NCI-H82 (cell line): ENCODE data around the gene SLC25A22.

Experiments used
- DNase-seq: peaks from one replicate; lab custom pipeline; 2025; lab: John Stamatoyannopoulos, UW

The SLC25A22 gene

GRCh38 chr11:833849-834311 lies 35.8 kb upstream of the SLC25A22 start:
- DNase-seq: peak; percentile 45

DNA sequence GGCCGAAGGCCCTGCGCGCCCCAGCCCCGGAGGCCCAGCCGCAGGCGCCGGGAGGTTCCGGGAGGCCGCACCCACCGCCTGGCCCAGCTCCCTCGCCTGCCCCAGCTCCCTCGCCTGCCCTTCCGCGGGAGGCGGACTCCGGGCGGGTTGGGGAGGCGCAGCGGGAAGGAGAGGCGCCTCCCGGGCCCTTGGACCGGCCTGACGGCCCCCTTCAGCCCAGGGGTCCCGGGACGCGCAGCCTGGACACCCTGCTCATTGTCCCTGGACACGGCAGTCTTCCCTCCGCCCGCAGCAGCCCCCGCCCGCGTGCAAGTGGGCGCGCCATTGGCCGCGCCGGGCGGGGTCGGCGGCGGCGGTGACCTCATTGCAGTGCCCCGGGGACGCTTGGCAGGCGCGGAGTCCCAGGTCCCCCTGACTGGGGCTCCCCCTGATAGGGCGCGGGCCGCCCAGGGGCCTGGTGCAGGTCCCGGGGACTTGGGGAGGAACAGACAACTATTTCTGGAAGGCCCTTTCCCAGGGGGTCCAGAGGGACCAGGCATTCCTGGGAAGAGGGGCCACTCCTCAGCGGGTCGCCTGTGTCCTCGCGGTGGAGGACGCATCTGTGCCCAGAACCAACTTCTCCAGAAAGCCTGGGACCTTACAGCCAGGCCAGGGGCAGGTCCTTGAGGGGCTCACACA lies 35.2 kb upstream of the SLC25A22 start:
- peak; percentile 48 for DNase-seq

DNA sequence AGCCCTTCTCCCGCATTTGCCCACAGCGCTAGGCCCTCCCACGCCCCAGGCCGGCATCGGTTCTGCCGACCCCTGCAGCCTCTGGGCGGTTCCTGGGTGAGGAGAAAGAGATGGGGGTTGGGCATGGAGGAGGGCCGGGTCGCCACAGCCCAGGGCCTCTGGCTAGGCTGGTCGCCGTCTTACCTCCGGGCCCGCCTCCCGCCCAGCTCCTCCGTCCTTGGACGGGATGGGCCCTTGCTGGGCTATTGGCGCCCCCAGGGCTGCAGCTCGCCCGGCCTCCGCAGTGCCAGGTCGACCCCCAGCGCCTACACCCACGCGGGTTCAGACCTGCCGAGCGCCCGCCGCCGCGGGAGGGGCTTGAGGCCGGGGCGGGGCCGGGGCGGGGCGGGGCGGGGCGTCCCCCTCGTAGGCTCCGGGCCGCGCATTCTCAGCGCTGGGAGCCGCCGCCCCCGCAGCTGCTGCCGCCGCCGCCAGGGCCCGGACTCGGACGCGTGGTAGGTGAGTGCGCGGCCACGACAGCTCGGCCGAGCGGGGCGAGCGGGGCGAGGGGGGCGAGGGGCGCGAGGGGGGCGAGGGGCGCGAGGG lies 34.5 kb upstream of the SLC25A22 start, which contains the start of gene CD151:
Gene CD151 (plus strand): TSS at position 424 of the 585 bp plus-strand sequence. CDS start 3,118 bp downstream, outside the sequence.
- peak; percentile 76 for DNase-seq

DNA sequence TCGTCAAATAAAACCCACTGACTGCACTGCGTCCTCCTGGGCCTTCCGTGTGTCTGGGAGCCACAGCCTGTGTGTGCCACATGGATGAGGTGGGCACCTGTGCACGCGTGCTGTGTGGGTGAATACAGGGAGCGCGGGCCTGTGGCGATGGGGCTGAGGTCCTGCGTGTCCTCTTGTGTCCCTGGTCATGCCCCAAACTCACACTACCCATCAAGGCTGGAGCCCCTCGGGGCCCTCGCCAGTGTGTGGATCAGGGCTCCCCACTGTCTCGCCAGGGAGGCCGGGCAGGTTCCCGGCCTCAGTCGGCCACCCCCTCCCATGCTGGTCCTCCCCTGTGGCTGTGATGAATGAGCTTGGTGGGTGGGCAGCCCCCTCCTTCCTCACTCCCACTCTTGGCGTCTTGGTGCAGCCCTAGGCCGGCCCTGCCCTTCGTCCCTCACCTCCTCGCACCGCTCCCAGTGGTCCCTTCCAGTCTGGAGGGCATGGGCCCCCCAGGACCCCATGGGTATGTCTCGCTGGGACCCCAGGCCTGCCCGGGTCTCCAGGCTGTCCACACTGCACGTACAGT lies 34.0 kb upstream of the SLC25A22 start:
- no peak for DNase-seq

- DNase-seq: peak; percentile 43
Measured at GRCh38 chr11:831118-831864, 33.2 kb upstream of the SLC25A22 start.

DNA sequence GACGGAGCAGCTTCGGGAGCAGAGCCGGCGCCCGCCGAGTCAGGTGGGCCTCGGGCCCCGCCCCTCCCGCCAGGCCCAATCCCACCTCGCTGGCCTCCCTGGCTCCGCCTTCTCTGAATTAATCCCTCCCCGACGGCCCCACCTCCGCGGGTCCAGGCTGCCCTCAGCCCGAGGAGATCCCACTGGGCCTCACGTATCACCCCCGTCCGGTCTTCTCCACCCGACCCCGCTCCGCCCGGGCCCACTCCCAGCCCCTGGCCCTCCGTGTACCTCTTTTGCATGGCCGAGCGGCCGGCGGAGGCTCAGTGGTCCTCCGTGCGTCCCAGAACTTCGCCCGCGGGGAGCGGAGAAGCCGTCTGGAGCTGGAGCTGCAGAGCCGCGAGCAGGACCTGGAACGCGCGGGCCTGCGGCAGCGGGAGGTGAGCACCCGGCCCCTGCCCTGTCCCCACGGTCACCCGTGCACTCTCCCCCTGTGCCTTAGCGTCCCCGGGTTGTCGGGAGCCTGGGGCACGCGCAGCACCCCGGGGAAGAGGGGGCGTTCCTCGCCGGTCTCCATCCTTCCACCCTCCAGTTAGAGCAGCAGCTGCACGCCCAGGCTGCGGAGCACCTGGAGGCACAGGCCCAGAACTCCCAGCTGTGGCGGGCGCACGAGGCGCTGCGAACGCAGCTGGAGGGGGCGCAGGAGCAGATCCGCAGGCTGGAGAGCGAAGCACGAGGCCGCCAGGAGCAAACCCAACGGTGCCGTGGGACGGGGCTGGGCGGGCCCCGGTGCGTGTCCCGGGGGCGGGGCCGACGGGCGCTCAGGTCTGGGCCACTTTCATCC lies 32.4 kb upstream of the SLC25A22 start:
- DNase-seq: peak; percentile 94

- no peak for DNase-seq
Measured at GRCh38 chr11:829847-830294, 31.8 kb upstream of the SLC25A22 start.

- no peak for DNase-seq
Measured at GRCh38 chr11:829176-829846, 31.2 kb upstream of the SLC25A22 start.

DNA sequence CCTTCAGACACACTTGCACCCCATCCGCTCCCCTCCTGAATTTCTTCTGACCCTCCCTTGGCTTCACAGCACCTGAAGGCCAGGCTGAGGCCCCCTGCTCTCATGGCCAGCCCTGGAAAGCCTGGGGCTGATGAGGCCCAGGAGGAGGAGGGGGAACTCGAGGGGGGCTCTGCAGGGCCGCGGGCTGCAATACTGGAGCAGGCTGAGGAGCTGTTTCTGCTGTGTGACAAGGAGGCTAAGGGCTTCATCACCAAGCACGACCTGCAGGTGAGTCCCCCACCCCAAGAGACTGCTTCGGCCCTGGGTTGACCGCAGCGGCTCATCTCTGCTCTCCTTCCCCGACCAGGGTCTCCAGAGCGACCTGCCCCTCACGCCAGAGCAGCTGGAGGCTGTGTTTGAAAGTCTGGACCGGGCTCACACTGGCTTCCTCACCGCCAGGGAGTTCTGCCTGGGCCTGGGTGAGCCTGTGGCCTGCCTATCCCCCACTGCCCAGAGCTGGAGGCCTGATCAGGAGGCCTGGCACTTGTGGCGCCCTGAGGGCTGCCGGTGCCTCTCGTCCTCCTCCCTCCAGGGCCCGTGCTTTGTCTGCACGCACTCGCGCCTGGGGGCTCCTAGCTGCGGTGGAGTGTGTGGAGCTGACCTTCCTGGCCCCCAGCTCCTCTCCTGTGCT lies 30.6 kb upstream of the SLC25A22 start:
- DNase-seq: no peak

GRCh38 chr11:827897-828192 lies 29.8 kb upstream of the SLC25A22 start, which contains the start of gene CRACR2B:
CRACR2B (plus strand) TSS chr11:827919; CDS start chr11:828608, 689 bp downstream.
- no peak for DNase-seq

GRCh38 chr11:827146-827896 lies 29.2 kb upstream of the SLC25A22 start:
- peak; percentile 63 for DNase-seq

- DNase-seq: no peak
Measured at GRCh38 chr11:826836-827145, 28.7 kb upstream of the SLC25A22 start.

DNA sequence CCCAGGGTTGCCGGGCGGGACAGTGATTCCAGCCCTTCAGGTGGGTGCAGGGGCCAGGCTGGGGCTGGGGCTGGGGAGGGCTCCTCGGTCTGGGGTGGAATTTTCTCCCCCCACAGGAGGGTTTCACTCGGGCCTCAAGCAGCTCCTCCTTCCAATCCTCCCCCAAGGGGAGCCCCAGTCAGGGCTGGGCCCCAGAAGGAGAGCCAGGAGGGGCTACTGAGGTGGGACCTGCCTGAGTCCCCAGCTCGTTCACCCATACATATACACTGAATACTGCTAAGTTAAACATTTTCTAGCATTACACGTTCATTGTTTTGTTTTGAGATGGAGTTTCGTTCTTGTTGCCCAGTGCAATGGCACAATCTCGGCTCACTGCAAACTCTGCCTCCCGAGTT lies 28.1 kb upstream of the SLC25A22 start:
- no peak for DNase-seq

GRCh38 chr11:825366-826226 lies 27.5 kb upstream of the SLC25A22 start:
- no peak for DNase-seq

DNA sequence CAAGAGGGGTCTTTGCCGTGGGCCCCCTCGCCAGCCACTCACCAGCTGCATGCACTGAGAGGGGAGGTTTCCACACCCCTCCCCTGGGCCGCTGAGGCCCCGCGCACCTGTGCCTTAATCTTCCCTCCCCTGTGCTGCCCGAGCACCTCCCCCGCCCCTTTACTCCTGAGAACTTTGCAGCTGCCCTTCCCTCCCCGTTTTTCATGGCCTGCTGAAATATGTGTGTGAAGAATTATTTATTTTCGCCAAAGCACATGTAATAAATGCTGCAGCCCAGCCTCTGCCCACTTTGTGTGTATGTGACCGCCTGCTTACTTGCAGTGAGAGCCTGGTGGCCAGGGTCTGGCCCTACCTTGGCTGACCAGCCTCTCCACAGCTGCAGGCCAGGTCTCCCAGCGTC lies 26.9 kb upstream of the SLC25A22 start:
- DNase-seq: peak; percentile 49

GRCh38 chr11:824292-824880 lies 26.3 kb upstream of the SLC25A22 start:
- peak; percentile 76 for DNase-seq

- DNase-seq: no peak
Measured at GRCh38 chr11:823441-824291, 25.6 kb upstream of the SLC25A22 start.
